H1 (cell line): ENCODE measurements around the gene FAM3B. TPM values are rescaled to one million over a fixed set of nuclear protein-coding genes. Genes with fewer than 3 reads are reported as not detected.

Source experiments
- EGR1 ChIP-seq: IDR thresholded peaks from 2 replicates; pipeline ENCODE4 v1.6.1; 2011; ENCODE audit warnings: low read depth, low read length, borderline replicate concordance
- EP300 ChIP-seq, 2 experiments: IDR thresholded peaks; 1 replicate in 1 of 2; 2 replicates in 1 of 2; pipeline ENCODE4 v1.6.1; 2011 to 2012; ENCODE audit warnings: low read depth in 2 of 2, low read length in 2 of 2, mild to moderate bottlenecking in 2 of 2, borderline replicate concordance in 1 of 2, inconsistent platforms in 1 of 2, moderate library complexity in 1 of 2
- polyA plus RNA-seq, 7 experiments: library from polyadenylated mRNA; depleted of rRNA in 3 of 7; stranded (reverse) in 5 of 7; unstranded in 2 of 7; fragments of >200 nt in 5 of 7; fragments of 200-250 nt in 2 of 7; gene quantifications; 1 replicate in 5 of 7; 2 replicates in 1 of 7; 4 replicates in 1 of 7; pipeline versions ENCODE4 v1.2.1 to v1.2.3, GENCODE V29; 2011 to 2013; ENCODE audit warnings: missing spikeins in 2 of 7, mixed read lengths in 2 of 7
- total RNA-seq: library from RNA; stranded (reverse); fragmentation: NEBNext Ultra II Directional; extraction: Animal tissue kit (Norgen Biotek cat#: 25700); gene quantifications from 2 replicates; pipeline ENCODE4 v1.2.1, GENCODE V29; 2021

FAM3B gene
- total and polyA plus RNA-seq, 2 of the 8 experiments (the other 6 are each of a cell fraction or from before 2014, with no cell fraction given), result 2.0 TPM

- TF ChIP-seq EP300 (IDR thresholded peaks at IDR 0.05; ENCODE audit: borderline replicate concordance in 1 of 2, low read depth in 2 of 2, low read length in 2 of 2), result no peak
- TF ChIP-seq EGR1, result no peak
Observed at GRCh38 chr21:41362605-41363369, 46.2 kb downstream of the FAM3B start (continued).
